ENCODE data around the gene CMKLR1. TPM values are rescaled to one million over a fixed set of nuclear protein-coding genes. Genes with fewer than 3 reads are reported as not detected.

The CMKLR1 gene
- polyA plus RNA-seq, 1 of the 3 experiments (the other 2 are of a cell fraction) = 0.15 TPM

GRCh38 chr12:108271951-108272872 is 66.9 kb downstream of the CMKLR1 start (continued):
- TF ChIP-seq IRF3 (IDR thresholded peaks at IDR 0.05; ENCODE audit: low read depth, low read length) (no peak), EZH2phosphoT487 (IDR thresholded peaks at IDR 0.05; ENCODE audit: borderline replicate concordance, low read depth) (no peak), PBX3 (IDR thresholded peaks at IDR 0.05) (no peak), CHD2 (IDR thresholded peaks at IDR 0.05; ENCODE audit: low read length, partially characterized antibody) (peak; percentile 87), YY1 (IDR thresholded peaks at IDR 0.05; ENCODE audit: low read depth) (no peak), FOXM1 (IDR thresholded peaks at IDR 0.05; ENCODE audit: low read depth) (no peak), MEF2A (IDR thresholded peaks at IDR 0.05; ENCODE audit: borderline replicate concordance, low read depth) (no peak), JUND (IDR thresholded peaks at IDR 0.05) (no peak), ELF1 (IDR thresholded peaks at IDR 0.05) (no peak), MAX (IDR thresholded peaks at IDR 0.05; ENCODE audit: low read depth) (no peak), RXRA (IDR thresholded peaks at IDR 0.05; ENCODE audit: borderline replicate concordance, low read depth) (no peak), EP300 (IDR thresholded peaks at IDR 0.05; ENCODE audit: borderline replicate concordance in 1 of 2, low read depth in 1 of 2, low read length in 1 of 2) (peak in 1 of 2 experiments; percentile 86; a peak in 2 of 4 replicates), GATA2 (CRISPR knock-in tag; IDR thresholded peaks at IDR 0.05) (0 out of 2 replicates have a peak, but pooled peaks have one; percentile 20), FOXJ3 (CRISPR knock-in tag; IDR thresholded peaks at IDR 0.05) (no peak), GABPA (IDR thresholded peaks at IDR 0.05; ENCODE audit: low read depth) (no peak), TAF1 (IDR thresholded peaks at IDR 0.05; ENCODE audit: borderline replicate concordance, low read depth, low read length) (no peak), USF2 (IDR thresholded peaks at IDR 0.05; ENCODE audit: borderline replicate concordance, low read depth, low read length) (no peak)
- TF ChIP-seq, protein P1, sequence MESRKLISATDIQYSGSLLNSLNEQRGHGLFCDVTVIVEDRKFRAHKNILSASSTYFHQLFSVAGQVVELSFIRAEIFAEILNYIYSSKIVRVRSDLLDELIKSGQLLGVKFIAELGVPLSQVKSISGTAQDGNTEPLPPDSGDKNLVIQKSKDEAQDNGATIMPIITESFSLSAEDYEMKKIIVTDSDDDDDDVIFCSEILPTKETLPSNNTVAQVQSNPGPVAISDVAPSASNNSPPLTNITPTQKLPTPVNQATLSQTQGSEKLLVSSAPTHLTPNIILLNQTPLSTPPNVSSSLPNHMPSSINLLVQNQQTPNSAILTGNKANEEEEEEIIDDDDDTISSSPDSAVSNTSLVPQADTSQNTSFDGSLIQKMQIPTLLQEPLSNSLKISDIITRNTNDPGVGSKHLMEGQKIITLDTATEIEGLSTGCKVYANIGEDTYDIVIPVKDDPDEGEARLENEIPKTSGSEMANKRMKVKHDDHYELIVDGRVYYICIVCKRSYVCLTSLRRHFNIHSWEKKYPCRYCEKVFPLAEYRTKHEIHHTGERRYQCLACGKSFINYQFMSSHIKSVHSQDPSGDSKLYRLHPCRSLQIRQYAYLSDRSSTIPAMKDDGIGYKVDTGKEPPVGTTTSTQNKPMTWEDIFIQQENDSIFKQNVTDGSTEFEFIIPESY (IDR thresholded peaks at IDR 0.05; ENCODE audit: borderline replicate concordance, low read depth) = no peak

All from SK-N-SH (cell line).